K562 (cell line): ENCODE measurements around the gene SNTG2. TPM values are rescaled to one million over a fixed set of nuclear protein-coding genes. Genes with fewer than 3 reads are reported as not detected.

Experiments
- ATAC-seq: fragments of 200-7000 bp; cut with Tn5 transposase; 3 replicates; pipeline ENCODE4 v1.9.1; 2020; ENCODE audit warnings: moderate library complexity
- BruUV-seq: library from RNA; stranded (reverse); fragments of 400-500 nt; replicated peaks from 2 replicates; lab custom pipeline; 2021; lab: Mats Ljungman, UMichigan
- CTCF ChIA-PET: fragments of 300-600 bp; formaldehyde crosslinking; extraction: SDS; loops from one replicate; lab custom pipeline; 2021; ENCODE audit warnings: low intra/inter-chr PET ratio; lab: Yijun Ruan, JAX
- POLR2A ChIA-PET: fragments of 300-600, 350-650 bp; sonication (Branson Sonifier 250); formaldehyde crosslinking; extraction: SDS; loops from one replicate; lab custom pipeline; 2021; ENCODE audit warnings: antibody characterized with exemption, inconsistent platforms; lab: Yijun Ruan, JAX
- DNase-seq, 4 experiments: peaks; one replicate each; pipeline versions ENCODE4 v3.0.0 to v3.0.0-alpha.2; 2011 to 2018; ENCODE audit warnings: low spot score in 3 of 4, mixed read lengths in 3 of 4; ENCODE audit errors: extremely low read depth in 1 of 4
- FAIRE-seq: peaks from 2 replicates; lab custom pipeline; 2011; peaks lifted over from hg19 to GRCh38; lab: Jason Lieb, UNC
- H2AFZ ChIP-seq: 2 replicates; pipeline ENCODE4 v1.6.0; 2011; ENCODE audit warnings: low read depth, low read length, control low read depth, inconsistent platforms
- H3K27ac ChIP-seq: fragments of 200-600 bp; 3 replicates; pipeline ENCODE4 v1.8.0; 2011; ENCODE audit warnings: low read depth, mild to moderate bottlenecking, control low read depth, inconsistent platforms, low read length, moderate library complexity, mixed read lengths; ENCODE audit errors: extremely low read depth
- H3K27me3 ChIP-seq, 2 experiments: fragments of 300-600 bp in 1 of 2; 2 replicates in 1 of 2; 3 replicates in 1 of 2; pipeline versions ENCODE4 v1.6.0 to v1.8.0; 2011; ENCODE audit warnings: inconsistent platforms in 2 of 2, low read length in 2 of 2, mild to moderate bottlenecking in 1 of 2, mixed read lengths in 1 of 2, moderate library complexity in 1 of 2; ENCODE audit not compliant: control insufficient read depth in 2 of 2, insufficient read depth in 2 of 2
- H3K36me3 ChIP-seq: fragments of 300-600 bp; 3 replicates; pipeline ENCODE4 v1.8.0; 2011; ENCODE audit warnings: mild to moderate bottlenecking, low read length, inconsistent platforms; ENCODE audit not compliant: control insufficient read depth, insufficient read depth
- H3K4me1 ChIP-seq, 2 experiments: fragments of 200-600 bp in 1 of 2; replicated peaks in 1 of 2; 2 replicates in 1 of 2; 3 replicates in 1 of 2; pipeline versions ENCODE4 v1.5.1 to v1.8.0; 2011; ENCODE audit warnings: inconsistent platforms in 2 of 2, low read length in 2 of 2, mild to moderate bottlenecking in 1 of 2, mixed read lengths in 1 of 2, moderate library complexity in 1 of 2; ENCODE audit not compliant: control insufficient read depth in 2 of 2, insufficient read depth in 2 of 2
- H3K4me2 ChIP-seq: 2 replicates; pipeline ENCODE4 v1.6.1; 2011; ENCODE audit warnings: low read length, control low read depth, inconsistent platforms, mixed read lengths; ENCODE audit not compliant: insufficient read depth
- H3K4me3 ChIP-seq: fragments of 200-600 bp; sonication (generic), shearing (Covaris generic); 2 replicates; pipeline ENCODE4 v1.5.1; 2016; ENCODE audit warnings: control low read depth, inconsistent platforms
- H3K79me2 ChIP-seq: fragments of 200-600 bp; 3 replicates; pipeline ENCODE4 v1.8.0; 2011; ENCODE audit warnings: low read length, inconsistent platforms; ENCODE audit not compliant: control insufficient read depth, insufficient read depth
- H3K9ac ChIP-seq, 2 experiments: 2 replicates each; pipeline versions ENCODE4 v1.6.0 to v1.6.1; 2011; ENCODE audit warnings: low read depth in 2 of 2, low read length in 2 of 2, control low read depth in 1 of 2, inconsistent platforms in 1 of 2, mild to moderate bottlenecking in 1 of 2, mixed read lengths in 1 of 2; ENCODE audit not compliant: insufficient read depth in 1 of 2
- H3K9me1 ChIP-seq: one replicate; pipeline ENCODE4 v1.6.0; 2011; ENCODE audit warnings: inconsistent platforms, mild to moderate bottlenecking, low read length, moderate library complexity; ENCODE audit not compliant: control insufficient read depth, insufficient read depth
- H3K9me3 ChIP-seq: replicated peaks from 2 replicates; pipeline ENCODE4 v1.5.1; 2011; ENCODE audit warnings: low read depth, low read length, inconsistent platforms; ENCODE audit not compliant: control insufficient read depth, insufficient read depth
- H4K20me1 ChIP-seq: replicated peaks from 2 replicates; pipeline ENCODE4 v1.6.1; 2011; ENCODE audit warnings: low read length, inconsistent platforms, mixed read lengths; ENCODE audit not compliant: control insufficient read depth, insufficient read depth
- BCOR ChIP-seq: fragments of 450-650 bp; IDR thresholded peaks from 2 replicates; pipeline ENCODE4 v1.6.1; 2016
- CBX3 ChIP-seq, 2 experiments: IDR thresholded peaks; 1 replicate in 1 of 2; 2 replicates in 1 of 2; pipeline ENCODE4 v1.6.1; 2012; ENCODE audit warnings: inconsistent platforms in 2 of 2, low read length in 2 of 2, borderline replicate concordance in 1 of 2, control low read depth in 1 of 2
- CBX5 ChIP-seq: IDR thresholded peaks from 2 replicates; pipeline ENCODE4 v1.6.1; 2014; ENCODE audit warnings: low read depth, borderline replicate concordance
- EZH2 ChIP-seq: IDR thresholded peaks from 2 replicates; pipeline ENCODE4 v1.6.1; 2012; ENCODE audit warnings: low read depth, mild to moderate bottlenecking, inconsistent platforms, low read length, borderline replicate concordance
- GABPB2 ChIP-seq: fragments of 250-450 bp; sonication (Bioruptor Pico); conservative IDR thresholded peaks from 2 replicates; pipeline ENCODE4 v1.5.1; 2021; ENCODE audit warnings: mild to moderate bottlenecking
- GTF2E2 ChIP-seq: fragments of 200-800 bp; sonication (Bioruptor generic); IDR thresholded peaks from 2 replicates; pipeline ENCODE4 v1.6.1; 2016; ENCODE audit warnings: missing genetic modification characterization, missing compliant biosample characterization
- RNF2 ChIP-seq: sonication (generic); IDR thresholded peaks from 2 replicates; pipeline ENCODE4 v1.6.1; 2016
- SMARCB1 ChIP-seq: IDR thresholded peaks from 2 replicates; pipeline ENCODE4 v1.6.1; 2011; ENCODE audit warnings: improper control_type of control experiment, low read depth; ENCODE audit not compliant: insufficient read length
- SMARCE1 ChIP-seq: fragments of 450-650 bp; IDR thresholded peaks from 2 replicates; pipeline ENCODE4 v1.7.1; 2016; ENCODE audit warnings: mild to moderate bottlenecking
- USF1 ChIP-seq: sonication (generic); formaldehyde crosslinking; IDR thresholded peaks from 2 replicates; pipeline ENCODE4 v1.9.0; 2022; ENCODE audit warnings: mild to moderate bottlenecking, missing genetic modification reagents
- ZNF778 ChIP-seq: fragments of 450-650 bp; formaldehyde crosslinking; IDR thresholded peaks from 2 replicates; pipeline ENCODE4 v1.4.0; 2020; ENCODE audit warnings: mild to moderate bottlenecking, moderate library complexity
- WGBS: fragments of 100-300 bp; shearing (Covaris generic); methylation state at CpG from one replicate; pipeline ENCODE4 v1.1.6; 2016; ENCODE audit warnings: low coverage, mixed read lengths; ENCODE audit not compliant: insufficient coverage; ENCODE audit errors: missing lambda C conversion rate; 5-methylcytosine and 5-hydroxymethylcytosine counted together
- in situ Hi-C: fragments of 300-500 bp; cut with MboI; formaldehyde crosslinking; loops from 4 replicates; pipeline ENCODE4 v1.15.0; 2018; ENCODE audit warnings: inconsistent platforms, mixed read lengths
- intact Hi-C: fragments of 100-400 bp; cut with micrococcal nuclease; formaldehyde crosslinking; loops from 2 replicates; pipeline ENCODE4 v1.14.2; 2022
- polyA plus RNA-seq, 8 experiments: library from polyadenylated mRNA; depleted of rRNA in 4 of 8; stranded (reverse) in 5 of 8; unstranded in 3 of 8; fragments of >200 nt; fragmentation: Nextera tagmentation in 2 of 8; fragmentation: Illumina TruSeq in 1 of 8; extraction: Ambion mirVana in 2 of 8; extraction: Trizol in 1 of 8; gene quantifications; 2 replicates each; pipeline versions ENCODE4 v1.2.1 to v1.2.3, GENCODE V29; 2011 to 2014; ENCODE audit warnings: inconsistent platforms in 1 of 8, missing spikeins in 1 of 8
- total RNA-seq, 7 experiments: library from RNA; depleted of rRNA in 6 of 7; stranded (reverse); fragments of >200 nt in 6 of 7; fragmentation: Illumina TruSeq in 2 of 7; extraction: Trizol in 2 of 7; gene quantifications; 2 replicates each; pipeline versions ENCODE4 v1.2.1 to v1.2.3, GENCODE V29; 2011 to 2021; ENCODE audit warnings: low replicate concordance in 1 of 7

The SNTG2 gene
- total and polyA plus RNA-seq, 9 of the 15 experiments (the other 6 are each of a cell fraction or from before 2014, with no cell fraction given): not detected

DNA sequence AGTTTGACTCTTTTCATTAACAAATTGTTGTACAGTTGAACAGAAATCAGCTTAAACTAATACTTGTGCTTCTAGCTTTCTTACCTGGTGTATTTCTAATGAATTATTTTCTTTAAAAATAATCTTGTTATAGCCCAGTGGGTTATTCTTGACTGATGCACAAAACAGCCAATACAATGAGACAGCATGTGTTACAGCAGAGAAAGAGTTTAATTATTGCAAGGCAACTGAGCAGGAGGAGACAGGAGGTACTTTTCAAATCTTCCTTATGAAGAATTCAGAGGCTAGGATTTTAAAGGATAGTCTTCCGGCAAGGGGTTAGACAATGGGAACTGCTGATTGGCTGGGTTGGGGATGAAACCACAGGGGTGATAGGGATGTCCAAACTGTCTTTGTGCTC lies 398.1 kb downstream of the SNTG2 start:
- Histone ChIP-seq H3K27me3 (peaks cover 0 to 5% of the 10 kb centered on the region in 2 experiments; a peak in 2 of 5 replicates), H3K4me3 (no peak overlapping the region), H3K4me2 (no peak overlapping the region), H3K36me3 (no peaks in the 10 kb centered on the region), H3K79me2 (no peaks in the 10 kb centered on the region), H4K20me1 (no peaks in the 10 kb centered on the region), H3K9ac (no peak overlapping the region), H3K27ac (no peak overlapping the region), H3K9me1 (no peaks in the 10 kb centered on the region), H2AFZ (no peak overlapping the region), H3K9me3 (no peaks in the 10 kb centered on the region), H3K4me1 (no peaks in the 10 kb centered on the region)
- FAIRE-seq (no peak), ATAC-seq (no peak), DNase-seq (no peak)
- no TSS peak for BruUV-seq
- ChIA-PET CTCF (no interaction called here), POLR2A (interaction anchor here (0.6 kb wide), 1 partner anchor 793 kb away, joined by 3 read pairs; no protein-coding TSS in a partner anchor)
- WGBS: 0% methylated on average over 1 of the region's 1 CpG
- intact Hi-C loops: no loop called here
- TF ChIP-seq CBX3 (IDR thresholded peaks at IDR 0.05; ENCODE audit: borderline replicate concordance in 1 of 2, low read length in 2 of 2): 0 out of 3 replicates have a peak, but pooled peaks of 1 of the 2 experiments have one; percentile 45
- TF ChIP-seq SMARCB1: no peak
- peak; percentile 64; the same call in 1 of the 2 replicates for TF ChIP-seq CBX5
- in situ Hi-C loops: no loop called here

GRCh38 chr2:1350111-1350510 lies 399.5 kb downstream of the SNTG2 start:
- H3K9me1 ChIP-seq: no peaks in the 10 kb centered on the region
- no peak overlapping the region for H3K4me3 ChIP-seq
- ChIA-PET POLR2A (interaction anchor here (0.9 kb wide), 1 partner anchor 19 kb away, joined by 3 read pairs; no protein-coding TSS in a partner anchor), CTCF (no interaction called here)
- no peak for ATAC-seq
- BruUV-seq: no TSS peak
- in situ Hi-C loops: no loop called here
- WGBS: 0% methylated on average over 5 of the region's 5 CpGs
- H3K9me3 ChIP-seq: no peaks in the 10 kb centered on the region
- no peaks in the 10 kb centered on the region for H3K4me1 ChIP-seq
- no peaks in the 10 kb centered on the region for H3K79me2 ChIP-seq
- H2AFZ ChIP-seq: no peak overlapping the region
- intact Hi-C loops: no loop called here
- H3K27ac ChIP-seq: no peak overlapping the region
- H3K27me3 ChIP-seq: peaks cover 0 to 7% of the 10 kb centered on the region in 2 experiments; a peak in 2 of 5 replicates
- TF ChIP-seq GTF2E2 (tag) (no peak), USF1 (CRISPR knock-in tag) (no peak), GABPB2 (no peak), ZNF778 (CRISPR knock-in tag) (no peak), BCOR (no peak), EZH2 (no peak), RNF2 (no peak), SMARCE1 (no peak)
- H4K20me1 ChIP-seq: no peaks in the 10 kb centered on the region
- DNase-seq: no peak
- H3K36me3 ChIP-seq: no peaks in the 10 kb centered on the region
- H3K9ac ChIP-seq: no peak overlapping the region
- no peak for FAIRE-seq
- no peak overlapping the region for H3K4me2 ChIP-seq
